ENCODE results near the gene SLC2A11.

DNA sequence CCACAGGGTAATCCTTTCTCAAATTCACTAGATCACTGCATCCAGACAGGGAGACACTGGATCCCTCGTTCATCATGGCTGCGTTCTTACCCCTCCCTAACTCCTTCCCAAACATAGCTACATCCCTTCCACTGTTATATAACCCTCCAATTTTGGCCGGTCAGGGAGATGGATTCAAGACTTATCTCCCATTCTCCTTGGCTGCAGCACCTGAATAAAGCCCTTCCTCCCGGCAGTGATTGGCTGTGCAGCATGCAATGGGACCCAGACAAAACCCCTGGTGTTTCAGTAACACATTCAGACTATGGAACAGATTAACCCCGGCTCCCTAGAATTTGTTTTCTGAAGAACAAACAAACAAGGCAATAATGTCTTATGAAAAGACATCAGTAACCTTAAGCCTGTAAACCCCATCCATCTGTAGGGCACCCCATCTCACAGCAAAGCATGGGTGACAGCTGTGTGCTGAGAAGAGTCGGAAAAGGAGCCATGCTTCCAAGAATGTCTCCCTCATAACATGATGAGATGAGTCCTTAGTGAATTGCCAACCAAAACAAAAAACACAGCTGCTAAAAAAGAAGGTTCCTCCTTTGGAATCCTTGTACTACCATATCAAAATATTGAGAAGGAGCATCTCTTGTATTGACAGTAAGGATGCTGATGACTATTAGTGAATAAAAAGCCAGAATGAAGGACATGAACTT lies 41.5 kb downstream of the SLC2A11 start:
- TF ChIP-seq, protein P1, sequence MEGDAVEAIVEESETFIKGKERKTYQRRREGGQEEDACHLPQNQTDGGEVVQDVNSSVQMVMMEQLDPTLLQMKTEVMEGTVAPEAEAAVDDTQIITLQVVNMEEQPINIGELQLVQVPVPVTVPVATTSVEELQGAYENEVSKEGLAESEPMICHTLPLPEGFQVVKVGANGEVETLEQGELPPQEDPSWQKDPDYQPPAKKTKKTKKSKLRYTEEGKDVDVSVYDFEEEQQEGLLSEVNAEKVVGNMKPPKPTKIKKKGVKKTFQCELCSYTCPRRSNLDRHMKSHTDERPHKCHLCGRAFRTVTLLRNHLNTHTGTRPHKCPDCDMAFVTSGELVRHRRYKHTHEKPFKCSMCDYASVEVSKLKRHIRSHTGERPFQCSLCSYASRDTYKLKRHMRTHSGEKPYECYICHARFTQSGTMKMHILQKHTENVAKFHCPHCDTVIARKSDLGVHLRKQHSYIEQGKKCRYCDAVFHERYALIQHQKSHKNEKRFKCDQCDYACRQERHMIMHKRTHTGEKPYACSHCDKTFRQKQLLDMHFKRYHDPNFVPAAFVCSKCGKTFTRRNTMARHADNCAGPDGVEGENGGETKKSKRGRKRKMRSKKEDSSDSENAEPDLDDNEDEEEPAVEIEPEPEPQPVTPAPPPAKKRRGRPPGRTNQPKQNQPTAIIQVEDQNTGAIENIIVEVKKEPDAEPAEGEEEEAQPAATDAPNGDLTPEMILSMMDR (IDR thresholded peaks at IDR 0.05; ENCODE audit: poor library complexity, severe bottlenecking): no peak
- TF ChIP-seq, protein P2, sequence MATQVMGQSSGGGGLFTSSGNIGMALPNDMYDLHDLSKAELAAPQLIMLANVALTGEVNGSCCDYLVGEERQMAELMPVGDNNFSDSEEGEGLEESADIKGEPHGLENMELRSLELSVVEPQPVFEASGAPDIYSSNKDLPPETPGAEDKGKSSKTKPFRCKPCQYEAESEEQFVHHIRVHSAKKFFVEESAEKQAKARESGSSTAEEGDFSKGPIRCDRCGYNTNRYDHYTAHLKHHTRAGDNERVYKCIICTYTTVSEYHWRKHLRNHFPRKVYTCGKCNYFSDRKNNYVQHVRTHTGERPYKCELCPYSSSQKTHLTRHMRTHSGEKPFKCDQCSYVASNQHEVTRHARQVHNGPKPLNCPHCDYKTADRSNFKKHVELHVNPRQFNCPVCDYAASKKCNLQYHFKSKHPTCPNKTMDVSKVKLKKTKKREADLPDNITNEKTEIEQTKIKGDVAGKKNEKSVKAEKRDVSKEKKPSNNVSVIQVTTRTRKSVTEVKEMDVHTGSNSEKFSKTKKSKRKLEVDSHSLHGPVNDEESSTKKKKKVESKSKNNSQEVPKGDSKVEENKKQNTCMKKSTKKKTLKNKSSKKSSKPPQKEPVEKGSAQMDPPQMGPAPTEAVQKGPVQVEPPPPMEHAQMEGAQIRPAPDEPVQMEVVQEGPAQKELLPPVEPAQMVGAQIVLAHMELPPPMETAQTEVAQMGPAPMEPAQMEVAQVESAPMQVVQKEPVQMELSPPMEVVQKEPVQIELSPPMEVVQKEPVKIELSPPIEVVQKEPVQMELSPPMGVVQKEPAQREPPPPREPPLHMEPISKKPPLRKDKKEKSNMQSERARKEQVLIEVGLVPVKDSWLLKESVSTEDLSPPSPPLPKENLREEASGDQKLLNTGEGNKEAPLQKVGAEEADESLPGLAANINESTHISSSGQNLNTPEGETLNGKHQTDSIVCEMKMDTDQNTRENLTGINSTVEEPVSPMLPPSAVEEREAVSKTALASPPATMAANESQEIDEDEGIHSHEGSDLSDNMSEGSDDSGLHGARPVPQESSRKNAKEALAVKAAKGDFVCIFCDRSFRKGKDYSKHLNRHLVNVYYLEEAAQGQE (IDR thresholded peaks at IDR 0.05; ENCODE audit: borderline replicate concordance): no peak
- no peak for TF ChIP-seq MXI1 (conservative IDR thresholded peaks at IDR 0.05; ENCODE audit: poor library complexity, severe bottlenecking)
- TF ChIP-seq POLR2AphosphoS5 (IDR thresholded peaks at IDR 0.05): no peak
- no peak for TF ChIP-seq SMC3 (conservative IDR thresholded peaks at IDR 0.05; ENCODE audit: poor library complexity)
